AG10803 (cell line): ENCODE measurements around the gene SERINC3.

Experiments used
- DNase-seq: peaks from one replicate; pipeline ENCODE4 v3.0.0; 2010; ENCODE audit warnings: low read depth
- H3K4me3 ChIP-seq: 2 replicates; pipeline ENCODE4 v1.5.1; 2011; ENCODE audit warnings: mild to moderate bottlenecking, low read length, control low read depth
- CTCF ChIP-seq: conservative IDR thresholded peaks from 2 replicates; pipeline ENCODE4 v1.5.1; 2011; ENCODE audit warnings: mild to moderate bottlenecking, low read length, control low read depth, inconsistent platforms

The SERINC3 gene

GRCh38 chr20:44468044-44468782, 53.7 kb downstream of the SERINC3 start:
- H3K4me3 ChIP-seq, result no peak overlapping the region
- DNase-seq, result no peak
- TF ChIP-seq CTCF, result no peak

- no peak overlapping the region for H3K4me3 ChIP-seq
- no peak for DNase-seq
- no peak for TF ChIP-seq CTCF
Observed at GRCh38 chr20:44467289-44467883, 54.5 kb downstream of the SERINC3 start.

- TF ChIP-seq CTCF, result no peak
- no peak overlapping the region for H3K4me3 ChIP-seq
- no peak for DNase-seq
Observed at GRCh38 chr20:44465001-44465560, 56.8 kb downstream of the SERINC3 start.

- TF ChIP-seq CTCF, result no peak
- DNase-seq, result no peak
- no peak overlapping the region for H3K4me3 ChIP-seq
Observed at GRCh38 chr20:44464514-44464913, 57.4 kb downstream of the SERINC3 start.

GRCh38 chr20:44463466-44463865, 58.4 kb downstream of the SERINC3 start:
- no peak for DNase-seq
- TF ChIP-seq CTCF, result no peak
- H3K4me3 ChIP-seq, result no peak overlapping the region

GRCh38 chr20:44461803-44462174, 60.1 kb downstream of the SERINC3 start:
- H3K4me3 ChIP-seq, result no peak overlapping the region
- no peak for DNase-seq
- TF ChIP-seq CTCF, result no peak
